Muscle of back (tissue), 13 donors: Measurements from ENCODE around the gene PCDHA11. TPM values are rescaled to one million over a fixed set of nuclear protein-coding genes. Genes with fewer than 3 reads are reported as not detected.
"Not testable (repeated sequence)": the region's sequence is repeated elsewhere in the genome, so short reads cannot be mapped to it uniquely, and the experiment has no call there.

Experiments used
- DNase-seq, 3 donors: peaks; one replicate each; pipeline versions ENCODE4 v3.0.0 to v3.0.0-alpha.2; 2013
- long read RNA-seq, 9 donors: transcript quantifications; one replicate each; lab custom pipeline, GENCODE V29; 2026
- polyA plus RNA-seq, 10 donors: library from polyadenylated mRNA; unstranded; fragments of 120-200 nt; gene quantifications; one replicate each; pipeline ENCODE4 v1.2.1, GENCODE V29; 2013; ENCODE audit not compliant: insufficient read length in 10 of 10

The PCDHA11 gene, protein sequence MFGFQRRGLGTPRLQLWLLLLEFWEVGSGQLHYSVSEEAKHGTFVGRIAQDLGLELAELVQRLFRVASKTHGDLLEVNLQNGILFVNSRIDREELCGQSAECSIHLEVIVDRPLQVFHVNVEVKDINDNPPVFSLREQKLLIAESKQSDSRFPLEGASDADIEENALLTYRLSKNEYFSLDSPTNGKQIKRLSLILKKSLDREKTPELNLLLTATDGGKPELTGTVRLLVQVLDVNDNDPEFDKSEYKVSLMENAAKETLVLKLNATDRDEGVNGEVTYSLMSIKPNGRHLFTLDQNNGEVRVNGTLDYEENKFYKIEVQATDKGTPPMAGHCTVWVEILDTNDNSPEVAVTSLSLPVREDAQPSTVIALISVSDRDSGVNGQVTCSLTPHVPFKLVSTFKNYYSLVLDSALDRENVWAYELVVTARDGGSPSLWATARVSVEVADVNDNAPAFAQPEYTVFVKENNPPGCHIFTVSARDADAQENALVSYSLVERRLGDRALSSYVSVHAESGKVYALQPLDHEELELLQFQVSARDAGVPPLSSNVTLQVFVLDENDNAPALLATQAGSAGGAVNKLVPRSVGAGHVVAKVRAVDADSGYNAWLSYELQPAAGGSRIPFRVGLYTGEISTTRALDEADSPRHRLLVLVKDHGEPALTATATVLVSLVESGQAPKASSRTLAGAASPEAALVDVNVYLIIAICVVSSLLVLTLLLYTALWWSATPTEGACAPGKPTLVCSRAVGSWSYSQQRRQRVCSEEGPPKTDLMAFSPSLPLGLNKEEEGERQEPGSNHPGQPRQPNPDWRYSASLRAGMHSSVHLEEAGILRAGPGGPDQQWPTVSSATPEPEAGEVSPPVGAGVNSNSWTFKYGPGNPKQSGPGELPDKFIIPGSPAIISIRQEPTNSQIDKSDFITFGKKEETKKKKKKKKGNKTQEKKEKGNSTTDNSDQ
- polyA plus RNA-seq = under 1 TPM in 7 of 10 donors, not detected in 3; 0.03 to 0.61 (median 0.05) TPM
- long read RNA-seq, donor 1 = 0 reads
- long read RNA-seq, donor 2 = 0 reads
- long read RNA-seq, donor 3 = 0 reads
- long read RNA-seq, donor 4 = 0 reads
- long read RNA-seq, donor 5 = 0 reads
- long read RNA-seq, donor 6 = 0 reads
- long read RNA-seq, donor 7 = 0 reads
- long read RNA-seq, donor 8, partial matches to known transcripts = 0 of 1 reads
- long read RNA-seq, donor 8, other reads (novel, unspliced or antisense) = 0 of 1 reads
- long read RNA-seq, donor 9 = 0 reads

DNA sequence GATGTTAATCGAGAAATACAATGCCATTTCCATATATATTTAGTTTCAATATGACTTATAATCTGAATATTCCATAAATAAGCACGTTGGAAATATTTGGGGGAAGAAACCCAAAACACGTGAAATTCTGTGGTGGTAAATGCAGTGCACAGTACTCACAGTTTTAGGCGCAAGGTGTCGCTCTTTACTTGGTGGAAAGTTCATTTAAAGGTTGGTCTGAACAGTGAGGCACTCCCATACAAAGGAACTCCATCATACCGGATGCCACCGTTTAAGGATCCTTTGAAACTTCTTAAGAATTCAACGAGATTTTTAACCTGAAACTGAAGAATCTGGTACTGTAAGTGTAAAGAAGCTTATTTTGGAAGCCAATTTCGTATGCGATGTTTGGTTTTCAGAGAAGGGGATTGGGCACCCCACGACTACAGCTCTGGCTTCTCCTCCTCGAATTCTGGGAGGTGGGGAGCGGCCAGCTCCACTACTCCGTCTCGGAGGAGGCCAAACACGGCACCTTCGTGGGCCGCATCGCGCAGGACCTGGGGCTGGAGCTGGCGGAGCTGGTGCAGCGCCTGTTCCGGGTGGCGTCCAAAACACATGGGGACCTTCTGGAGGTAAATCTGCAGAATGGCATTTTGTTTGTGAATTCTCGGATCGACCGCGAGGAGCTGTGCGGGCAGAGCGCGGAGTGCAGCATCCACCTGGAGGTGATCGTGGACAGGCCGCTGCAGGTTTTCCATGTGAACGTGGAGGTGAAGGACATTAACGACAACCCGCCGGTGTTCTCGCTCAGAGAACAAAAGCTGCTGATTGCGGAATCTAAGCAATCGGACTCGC is at the start of gene PCDHA11:
PCDHA11 (plus strand) TSS at position 237 of the 834 bp plus-strand sequence; CDS start at position 384, 147 bp downstream.
- DNase-seq = no peak

DNA sequence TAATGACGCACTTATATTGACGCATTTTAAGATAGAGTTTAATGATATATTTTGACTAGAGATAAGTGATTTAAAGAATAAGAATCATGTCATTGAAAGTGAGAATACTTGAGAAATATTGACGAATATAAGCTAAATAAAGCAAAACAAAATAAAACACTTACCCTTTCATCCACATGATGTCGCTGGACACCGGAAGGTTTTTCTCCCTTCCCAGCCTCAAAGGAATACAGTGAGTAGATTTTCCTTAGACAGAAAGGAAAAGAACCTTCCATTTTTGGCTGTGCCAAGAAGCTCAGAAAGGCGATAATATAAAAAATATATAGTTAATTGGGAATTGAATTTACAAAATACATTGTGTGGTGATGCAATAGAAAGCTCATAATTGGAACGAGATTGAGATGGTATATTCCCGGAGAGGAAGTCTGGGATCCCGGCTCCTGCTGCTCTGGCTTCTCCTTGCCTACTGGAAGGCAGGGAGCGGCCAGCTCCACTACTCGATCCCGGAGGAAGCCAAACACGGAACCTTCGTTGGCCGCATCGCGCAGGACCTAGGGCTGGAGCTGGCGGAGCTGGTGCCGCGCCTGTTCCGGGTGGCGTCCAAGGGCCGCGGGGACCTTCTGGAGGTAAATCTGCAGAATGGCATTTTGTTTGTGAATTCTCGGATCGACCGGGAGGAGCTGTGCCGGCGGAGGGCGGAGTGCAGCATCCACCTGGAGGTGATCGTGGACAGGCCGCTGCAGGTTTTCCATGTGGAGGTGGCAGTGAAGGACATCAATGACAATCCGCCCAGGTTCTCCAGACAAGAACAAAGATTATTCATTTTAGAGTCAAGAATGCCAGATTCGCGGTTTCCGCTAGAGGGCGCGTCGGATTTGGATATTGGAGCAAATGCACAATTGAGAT is 47.1 kb upstream of the PCDHA11 start, which contains the start of gene PCDHA5:
PCDHA5 (plus strand) TSS at position 239 of the 906 bp plus-strand sequence.
- no peak for DNase-seq

DNA sequence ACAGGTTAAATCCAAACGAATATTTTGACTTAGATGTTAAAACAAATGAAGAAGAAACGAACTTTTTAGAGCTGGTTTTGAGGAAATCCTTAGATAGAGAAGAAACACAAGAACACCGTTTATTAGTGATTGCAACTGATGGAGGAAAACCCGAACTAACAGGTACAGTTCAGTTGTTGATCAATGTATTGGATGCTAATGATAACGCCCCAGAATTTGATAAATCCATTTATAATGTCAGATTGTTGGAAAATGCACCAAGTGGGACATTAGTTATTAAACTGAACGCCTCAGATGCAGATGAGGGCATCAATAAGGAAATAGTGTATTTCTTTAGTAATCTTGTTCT is 46.5 kb upstream of the PCDHA11 start:
- DNase-seq = no peak

DNA sequence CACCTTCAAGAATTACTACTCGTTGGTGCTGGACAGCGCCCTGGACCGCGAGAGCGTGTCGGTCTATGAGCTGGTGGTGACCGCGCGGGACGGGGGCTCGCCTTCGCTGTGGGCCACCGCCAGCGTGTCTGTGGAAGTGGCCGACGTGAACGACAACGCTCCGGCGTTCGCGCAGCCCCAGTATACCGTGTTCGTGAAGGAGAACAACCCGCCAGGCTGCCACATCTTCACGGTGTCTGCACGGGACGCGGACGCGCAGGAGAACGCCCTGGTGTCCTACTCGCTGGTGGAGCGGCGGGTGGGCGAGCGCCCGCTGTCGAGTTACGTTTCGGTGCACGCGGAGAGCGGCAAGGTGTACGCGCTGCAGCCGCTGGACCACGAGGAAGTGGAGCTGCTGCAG is 45.8 kb upstream of the PCDHA11 start:
- DNase-seq = not testable (repeated sequence)

DNA sequence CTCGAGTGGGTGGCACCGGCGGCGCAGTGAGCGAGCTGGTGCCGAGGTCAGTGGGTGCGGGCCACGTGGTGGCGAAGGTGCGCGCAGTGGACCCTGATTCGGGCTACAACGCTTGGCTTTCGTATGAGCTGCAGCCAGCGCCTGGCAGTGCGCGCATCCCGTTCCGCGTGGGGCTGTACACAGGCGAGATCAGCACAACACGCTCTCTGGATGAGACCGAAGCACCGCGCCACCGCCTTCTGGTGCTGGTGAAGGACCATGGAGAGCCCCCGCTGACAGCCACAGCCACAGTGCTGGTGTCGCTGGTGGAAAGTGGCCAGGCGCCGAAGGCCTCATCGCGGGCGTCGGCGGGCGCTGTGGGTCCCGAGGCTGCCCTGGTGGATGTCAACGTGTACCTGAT is 45.3 kb upstream of the PCDHA11 start:
- no peak for DNase-seq

DNA sequence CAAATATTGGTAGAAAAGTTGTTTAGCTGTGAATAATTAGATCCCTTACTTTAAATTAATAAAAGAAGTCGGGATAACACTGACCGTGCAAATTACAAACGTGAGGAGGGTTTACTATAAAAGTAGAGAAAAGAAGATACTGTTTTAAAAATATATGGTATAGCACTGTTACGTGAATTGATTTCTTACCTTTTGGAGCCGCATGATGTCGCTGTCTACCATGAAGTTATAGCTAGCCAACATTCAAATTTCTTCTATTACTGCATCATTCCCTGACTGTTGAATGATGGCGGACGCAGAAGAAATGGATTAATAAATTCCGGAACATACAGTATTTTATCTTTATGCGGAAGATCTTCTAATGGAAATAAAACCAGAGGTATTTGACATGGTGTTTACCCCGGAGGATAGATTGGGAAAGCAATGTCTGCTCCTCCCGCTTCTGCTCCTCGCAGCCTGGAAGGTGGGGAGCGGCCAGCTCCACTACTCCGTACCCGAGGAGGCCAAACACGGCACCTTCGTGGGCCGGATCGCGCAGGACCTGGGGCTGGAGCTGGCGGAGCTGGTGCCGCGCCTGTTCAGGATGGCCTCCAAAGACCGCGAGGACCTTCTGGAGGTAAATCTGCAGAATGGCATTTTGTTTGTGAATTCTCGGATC is 40.9 kb upstream of the PCDHA11 start, which contains the start of gene PCDHA6:
PCDHA6 (plus strand) TSS at position 257 of the 658 bp plus-strand sequence; CDS start at position 389, 132 bp downstream.
- DNase-seq = no peak

DNA sequence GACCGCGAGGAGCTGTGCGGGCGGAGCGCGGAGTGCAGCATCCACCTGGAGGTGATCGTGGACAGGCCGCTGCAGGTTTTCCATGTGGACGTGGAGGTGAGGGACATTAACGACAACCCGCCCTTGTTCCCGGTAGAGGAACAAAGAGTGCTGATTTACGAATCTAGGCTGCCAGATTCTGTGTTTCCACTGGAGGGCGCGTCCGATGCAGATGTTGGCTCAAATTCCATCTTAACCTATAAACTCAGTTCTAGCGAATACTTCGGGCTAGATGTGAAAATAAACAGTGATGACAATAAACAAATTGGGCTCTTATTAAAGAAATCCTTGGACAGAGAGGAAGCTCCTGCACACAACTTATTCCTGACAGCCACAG is 40.4 kb upstream of the PCDHA11 start:
- DNase-seq = no peak

DNA sequence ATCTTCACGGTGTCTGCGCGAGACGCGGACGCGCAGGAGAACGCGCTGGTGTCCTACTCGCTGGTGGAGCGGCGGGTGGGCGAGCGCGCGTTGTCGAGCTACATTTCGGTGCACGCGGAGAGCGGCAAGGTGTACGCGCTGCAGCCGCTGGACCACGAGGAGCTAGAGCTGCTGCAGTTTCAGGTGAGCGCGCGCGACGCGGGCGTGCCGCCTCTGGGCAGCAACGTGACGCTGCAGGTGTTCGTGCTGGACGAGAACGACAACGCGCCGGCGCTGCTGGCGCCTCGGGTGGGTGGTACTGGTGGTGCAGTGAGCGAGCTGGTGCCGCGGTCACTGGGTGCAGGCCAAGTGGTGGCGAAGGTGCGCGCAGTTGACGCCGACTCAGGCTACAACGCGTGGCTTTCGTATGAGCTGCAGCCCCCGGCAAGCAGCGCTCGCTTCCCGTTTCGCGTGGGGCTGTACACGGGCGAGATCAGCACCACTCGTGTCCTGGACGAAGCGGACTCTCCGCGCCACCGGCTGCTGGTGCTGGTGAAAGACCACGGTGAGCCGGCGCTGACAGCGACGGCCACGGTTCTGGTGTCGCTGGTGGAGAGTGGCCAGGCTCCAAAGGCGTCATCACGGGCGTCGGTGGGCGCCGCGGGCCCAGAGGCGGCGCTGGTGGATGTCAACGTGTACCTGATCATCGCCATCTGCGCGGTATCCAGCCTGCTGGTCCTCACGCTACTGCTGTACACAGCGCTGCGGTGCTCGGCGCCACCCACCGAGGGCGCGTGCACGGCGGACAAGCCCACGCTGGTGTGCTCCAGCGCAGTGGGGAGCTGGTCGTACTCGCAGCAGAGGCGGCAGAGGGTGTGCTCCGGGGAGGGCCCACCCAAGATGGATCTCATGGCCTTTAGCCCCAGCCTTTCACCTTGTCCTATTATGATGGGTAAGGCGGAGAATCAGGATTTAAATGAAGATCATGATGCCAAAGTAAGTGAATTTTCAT is 39.0 kb upstream of the PCDHA11 start:
- DNase-seq = not testable (repeated sequence)

DNA sequence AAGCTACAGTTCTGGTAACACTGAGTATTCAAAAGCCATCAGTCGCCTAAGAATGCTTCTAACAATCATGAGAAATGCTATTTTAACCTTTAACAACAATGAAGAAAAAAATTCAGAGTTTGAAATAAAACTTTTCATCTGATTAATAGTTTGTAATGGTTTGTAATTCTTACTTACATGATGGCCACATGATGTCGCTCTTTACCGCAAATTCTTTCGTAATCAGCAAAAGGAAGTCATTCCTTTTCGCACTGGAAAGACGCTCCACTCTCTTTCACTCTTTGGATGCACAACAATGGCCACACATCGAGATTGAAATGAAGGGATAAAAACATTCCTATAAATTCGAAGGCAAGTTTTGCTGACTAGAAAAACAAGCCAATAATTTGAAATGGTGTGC is 34.8 kb upstream of the PCDHA11 start, which contains the start of gene PCDHA7:
PCDHA7 (plus strand) TSS at position 277 of the 400 bp plus-strand sequence; CDS start at position 392, 115 bp downstream.
- DNase-seq = peak in 1 of 3 donors; percentile 5

DNA sequence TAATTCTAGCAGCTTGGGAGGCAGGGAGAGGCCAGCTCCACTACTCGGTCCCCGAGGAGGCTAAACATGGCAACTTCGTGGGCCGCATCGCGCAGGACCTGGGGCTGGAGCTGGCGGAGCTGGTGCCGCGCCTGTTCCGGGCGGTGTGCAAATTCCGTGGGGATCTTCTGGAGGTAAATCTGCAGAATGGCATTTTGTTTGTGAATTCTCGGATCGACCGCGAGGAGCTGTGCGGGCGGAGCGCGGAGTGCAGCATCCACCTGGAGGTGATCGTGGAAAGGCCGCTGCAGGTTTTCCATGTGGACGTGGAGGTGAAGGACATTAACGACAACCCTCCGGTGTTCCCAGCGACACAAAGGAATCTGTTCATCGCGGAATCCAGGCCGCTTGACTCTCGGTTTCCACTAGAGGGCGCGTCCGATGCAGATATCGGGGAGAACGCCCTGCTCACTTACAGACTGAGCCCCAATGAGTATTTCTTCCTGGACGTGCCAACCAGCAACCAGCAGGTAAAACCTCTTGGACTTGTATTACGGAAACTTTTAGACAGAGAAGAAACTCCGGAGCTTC is 34.2 kb upstream of the PCDHA11 start:
- not testable (repeated sequence) for DNase-seq

DNA sequence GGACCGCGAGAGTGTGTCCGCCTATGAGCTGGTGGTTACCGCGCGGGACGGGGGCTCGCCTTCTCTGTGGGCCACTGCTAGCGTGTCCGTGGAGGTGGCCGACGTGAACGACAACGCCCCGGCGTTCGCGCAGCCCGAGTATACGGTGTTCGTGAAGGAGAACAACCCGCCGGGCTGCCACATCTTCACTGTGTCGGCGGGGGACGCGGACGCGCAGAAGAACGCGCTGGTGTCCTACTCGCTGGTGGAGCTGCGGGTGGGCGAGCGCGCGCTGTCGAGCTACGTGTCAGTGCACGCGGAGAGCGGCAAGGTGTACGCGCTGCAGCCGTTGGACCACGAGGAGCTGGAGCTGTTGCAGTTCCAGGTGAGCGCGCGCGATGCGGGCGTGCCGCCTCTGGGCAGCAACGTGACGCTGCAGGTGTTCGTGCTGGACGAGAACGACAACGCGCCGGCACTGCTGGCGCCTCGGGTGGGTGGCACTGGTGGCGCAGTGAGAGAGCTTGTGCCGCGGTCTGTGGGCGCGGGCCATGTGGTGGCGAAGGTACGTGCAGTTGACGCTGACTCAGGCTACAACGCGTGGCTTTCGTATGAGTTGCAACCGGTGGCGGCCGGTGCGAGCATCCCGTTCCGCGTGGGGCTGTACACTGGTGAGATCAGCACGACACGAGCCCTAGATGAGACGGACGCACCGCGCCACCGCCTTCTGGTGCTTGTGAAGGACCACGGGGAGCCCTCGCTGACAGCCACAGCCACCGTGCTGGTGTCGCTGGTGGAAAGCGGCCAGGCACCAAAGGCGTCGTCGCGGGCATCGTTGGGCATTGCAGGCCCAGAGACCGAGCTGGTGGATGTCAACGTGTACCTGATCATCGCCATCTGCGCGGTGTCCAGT is 32.9 kb upstream of the PCDHA11 start:
- no peak for DNase-seq

DNA sequence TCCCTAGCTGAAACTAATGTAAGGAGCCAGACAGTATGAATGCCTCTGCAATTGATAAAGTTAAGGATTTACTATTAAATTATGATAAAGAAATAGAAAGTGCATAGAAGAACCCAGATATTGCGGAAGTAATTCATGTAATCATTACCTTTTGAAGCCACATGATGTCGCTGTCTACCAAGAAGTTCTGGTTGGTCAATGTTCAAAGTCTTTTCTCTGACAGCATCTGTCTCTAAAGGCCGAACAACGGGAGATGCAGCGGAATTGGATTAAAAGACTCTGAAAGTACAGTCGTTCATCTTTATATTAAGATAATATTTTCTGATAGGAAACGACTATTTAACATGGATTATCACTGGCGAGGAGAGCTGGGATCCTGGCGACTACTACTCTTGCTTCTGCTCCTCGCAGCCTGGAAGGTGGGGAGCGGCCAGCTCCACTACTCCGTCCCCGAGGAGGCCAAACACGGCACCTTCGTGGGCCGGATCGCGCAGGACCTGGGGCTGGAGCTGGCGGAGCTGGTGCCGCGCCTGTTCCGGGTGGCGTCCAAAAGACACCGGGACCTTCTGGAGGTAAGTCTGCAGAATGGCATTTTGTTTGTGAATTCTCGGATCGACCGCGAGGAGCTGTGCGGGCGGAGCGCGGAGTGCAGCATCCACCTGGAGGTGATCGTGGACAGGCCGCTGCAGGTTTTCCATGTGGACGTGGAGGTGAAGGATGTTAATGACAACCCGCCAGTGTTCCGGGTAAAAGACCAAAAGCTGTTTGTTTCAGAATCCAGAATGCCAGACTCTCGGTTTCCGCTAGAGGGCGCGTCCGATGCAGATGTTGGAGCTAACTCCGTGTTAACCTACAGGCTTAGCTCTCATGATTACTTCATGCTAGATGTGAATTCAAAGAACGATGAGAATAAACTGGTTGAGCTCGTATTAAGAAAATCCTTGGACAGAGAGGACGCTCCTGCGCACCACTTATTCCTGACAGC is 27.5 kb upstream of the PCDHA11 start, which contains the start of gene PCDHA8:
PCDHA8 (plus strand) TSS at position 210 of the 985 bp plus-strand sequence; CDS start at position 345, 135 bp downstream.
- DNase-seq = no peak

DNA sequence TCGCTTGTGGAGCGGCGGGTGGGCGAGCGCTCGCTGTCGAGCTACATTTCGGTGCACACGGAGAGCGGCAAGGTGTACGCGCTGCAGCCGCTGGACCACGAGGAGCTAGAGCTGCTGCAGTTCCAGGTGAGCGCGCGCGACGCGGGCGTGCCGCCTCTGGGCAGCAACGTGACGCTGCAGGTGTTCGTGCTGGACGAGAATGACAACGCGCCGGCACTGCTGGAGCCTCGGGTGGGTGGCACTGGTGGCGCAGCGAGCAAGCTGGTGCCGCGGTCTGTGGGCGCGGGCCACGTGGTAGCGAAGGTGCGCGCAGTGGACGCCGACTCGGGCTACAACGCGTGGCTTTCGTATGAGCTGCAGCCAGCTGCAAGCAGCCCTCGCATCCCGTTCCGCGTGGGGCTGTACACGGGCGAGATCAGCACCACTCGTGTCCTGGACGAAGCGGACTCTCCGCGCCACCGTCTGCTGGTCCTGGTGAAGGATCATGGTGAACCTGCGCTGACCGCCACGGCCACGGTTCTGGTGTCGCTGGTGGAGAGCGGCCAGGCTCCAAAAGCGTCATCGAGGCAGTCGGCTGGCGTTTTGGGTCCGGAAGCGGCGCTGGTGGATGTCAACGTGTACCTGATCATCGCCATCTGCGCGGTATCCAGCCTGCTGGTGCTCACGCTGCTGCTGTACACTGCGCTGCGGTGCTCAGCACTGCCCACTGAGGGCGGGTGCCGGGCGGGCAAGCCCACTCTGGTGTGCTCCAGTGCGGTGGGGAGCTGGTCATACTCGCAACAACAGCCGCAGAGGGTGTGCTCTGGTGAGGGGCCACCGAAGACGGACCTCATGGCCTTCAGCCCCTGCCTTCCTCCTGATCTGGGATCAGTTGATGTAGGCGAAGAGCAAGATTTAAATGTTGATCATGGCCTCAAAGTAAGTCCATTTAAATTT is 25.7 kb upstream of the PCDHA11 start:
- DNase-seq = no peak
